Right lobe of liver (tissue), 4 donors: ENCODE measurements around the gene PTPRN2.

ENCODE experiments used
- CTCF ChIP-seq, 4 donors: fragments of 200-600 bp in 3 of 4; fragments of 450-650 bp in 1 of 4; IDR thresholded peaks; one replicate each; pipeline versions ENCODE4 v1.5.1 to v1.8.0; 2016 to 2022; ENCODE audit warnings: antibody characterized with exemption in 4 of 4, mild to moderate bottlenecking in 2 of 4
- POLR2A ChIP-seq: fragments of 450-650 bp; IDR thresholded peaks from one replicate; pipeline ENCODE4 v1.6.1; 2017; ENCODE audit warnings: antibody characterized with exemption, mild to moderate bottlenecking
- donor health status: DM: no; HTN: no; CAD: no.
- donor health status: DM: no; HTN: no; CAD: no.
- donor health status: DM: no; HTN: yes; CAD: no.

GRCh38 chr7:157566631-157567006 lies 1021.0 kb downstream of the PTPRN2 start:
- TF ChIP-seq POLR2A = no peak
- no peak for TF ChIP-seq CTCF (IDR thresholded peaks at IDR 0.05)
